Activated T-cell treated with anti-CD3 and anti-CD28 coated beads, Interleukin-2, amount 50 U/mL, for 24 hours (primary cell): Measurements from ENCODE around the gene KCNMA1.

ENCODE experiments used
- DNase-seq: peaks from one replicate; pipeline ENCODE4 v3.0.0-alpha.2; 2020
- H3K27ac Mint-ChIP-seq: 2 replicates; pipeline ENCODE4 v1.8.0; 2020; ENCODE audit warnings: mild to moderate bottlenecking, mixed read lengths
- H3K27me3 Mint-ChIP-seq: 2 replicates; pipeline ENCODE4 v1.8.0; 2020; ENCODE audit warnings: mixed read lengths
- H3K36me3 Mint-ChIP-seq: 2 replicates; pipeline ENCODE4 v1.8.0; 2020; ENCODE audit warnings: low read depth, mixed read lengths
- H3K4me1 Mint-ChIP-seq: 2 replicates; pipeline ENCODE4 v1.8.0; 2020; ENCODE audit warnings: low read depth, mixed read lengths
- H3K4me3 Mint-ChIP-seq: 2 replicates; pipeline ENCODE4 v1.8.0; 2020; ENCODE audit warnings: mild to moderate bottlenecking, moderate library complexity, mixed read lengths
- H3K9me3 Mint-ChIP-seq: 2 replicates; pipeline ENCODE4 v1.8.0; 2020; ENCODE audit warnings: mixed read lengths

The KCNMA1 gene

DNA sequence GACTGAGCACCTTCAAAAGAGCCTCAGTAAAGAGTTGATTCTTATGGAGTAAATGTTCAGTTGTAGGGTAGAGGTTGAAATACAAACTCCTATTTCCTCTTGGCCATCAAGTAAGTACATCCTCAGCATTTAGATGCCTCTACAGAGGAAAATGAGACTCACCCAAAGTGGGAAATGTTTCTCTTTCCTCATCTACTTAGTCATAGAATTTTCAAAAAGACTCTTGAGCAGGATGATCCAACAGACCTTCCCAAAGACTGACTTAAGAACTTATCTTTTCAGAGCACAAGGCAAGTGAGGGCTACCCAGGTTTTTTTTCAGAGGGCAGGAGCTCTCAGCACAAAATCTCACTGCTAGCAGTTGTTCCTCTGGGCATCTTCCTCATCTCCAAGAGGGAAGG lies 449.1 kb downstream of the KCNMA1 start:
- DNase-seq = no peak
- H3K36me3 Mint-ChIP-seq = no peaks in the 10 kb centered on the region
- H3K27ac Mint-ChIP-seq = no peak overlapping the region
- no peaks in the 10 kb centered on the region for H3K9me3 Mint-ChIP-seq
- no peak overlapping the region for H3K4me3 Mint-ChIP-seq
- H3K4me1 Mint-ChIP-seq = no peaks in the 10 kb centered on the region
- H3K27me3 Mint-ChIP-seq = peaks cover 26% of the 10 kb centered on the region

DNA sequence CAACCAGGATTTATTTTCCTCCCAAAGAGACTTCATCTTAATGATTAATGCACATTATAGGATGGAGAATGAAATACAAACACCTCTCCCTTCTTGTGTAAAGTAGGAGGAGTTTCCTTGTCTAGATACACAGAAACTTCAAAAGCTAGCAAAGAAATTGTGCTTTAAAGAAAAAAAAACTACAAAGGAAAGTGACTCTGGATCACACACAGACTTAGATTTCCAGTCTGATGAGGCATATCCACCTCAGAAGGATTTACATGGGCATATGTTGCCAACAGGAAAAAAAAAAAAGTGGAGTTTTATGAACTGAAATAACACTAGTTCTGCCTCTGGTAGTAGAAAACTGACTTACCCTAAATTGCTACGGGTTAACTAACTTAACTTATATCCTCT lies 449.6 kb downstream of the KCNMA1 start:
- no peak for DNase-seq
- no peaks in the 10 kb centered on the region for H3K4me1 Mint-ChIP-seq
- H3K36me3 Mint-ChIP-seq = no peaks in the 10 kb centered on the region
- H3K27me3 Mint-ChIP-seq = peaks cover 24% of the 10 kb centered on the region
- no peaks in the 10 kb centered on the region for H3K9me3 Mint-ChIP-seq
- H3K27ac Mint-ChIP-seq = no peak overlapping the region
- H3K4me3 Mint-ChIP-seq = no peak overlapping the region

DNA sequence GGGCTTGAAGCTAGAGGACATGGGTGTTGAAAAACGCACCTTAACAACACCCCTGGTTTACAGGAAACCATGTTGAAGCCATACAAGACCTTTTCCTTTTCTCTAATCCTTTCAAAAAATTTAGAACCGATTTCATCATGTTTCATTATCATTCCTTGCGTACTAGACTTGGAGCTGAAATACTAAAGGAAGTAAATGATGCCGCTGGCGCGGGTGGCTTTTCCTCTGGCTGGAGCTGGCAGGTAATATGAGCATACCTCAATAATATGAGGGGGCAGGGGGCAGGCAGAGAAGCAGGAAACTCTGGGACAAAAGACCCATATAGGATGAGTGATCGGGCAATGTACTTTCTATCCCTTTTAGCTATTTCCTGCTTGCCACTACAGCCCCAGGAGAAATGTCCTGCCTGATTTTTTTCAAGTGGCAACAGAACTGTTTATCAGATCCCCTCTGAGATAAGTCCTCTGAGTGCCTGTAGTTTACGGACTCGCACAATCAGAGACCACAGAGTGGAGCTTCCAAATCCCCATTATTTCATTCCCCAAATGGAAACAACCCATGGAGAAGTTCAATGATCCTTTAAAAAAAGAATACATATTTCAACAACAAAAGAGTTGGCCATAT lies 450.1 kb downstream of the KCNMA1 start:
- H3K27ac Mint-ChIP-seq = no peak overlapping the region
- H3K9me3 Mint-ChIP-seq = no peaks in the 10 kb centered on the region
- H3K4me1 Mint-ChIP-seq = no peaks in the 10 kb centered on the region
- no peaks in the 10 kb centered on the region for H3K36me3 Mint-ChIP-seq
- no peak overlapping the region for H3K4me3 Mint-ChIP-seq
- no peak for DNase-seq
- H3K27me3 Mint-ChIP-seq = peaks cover 24% of the 10 kb centered on the region

DNA sequence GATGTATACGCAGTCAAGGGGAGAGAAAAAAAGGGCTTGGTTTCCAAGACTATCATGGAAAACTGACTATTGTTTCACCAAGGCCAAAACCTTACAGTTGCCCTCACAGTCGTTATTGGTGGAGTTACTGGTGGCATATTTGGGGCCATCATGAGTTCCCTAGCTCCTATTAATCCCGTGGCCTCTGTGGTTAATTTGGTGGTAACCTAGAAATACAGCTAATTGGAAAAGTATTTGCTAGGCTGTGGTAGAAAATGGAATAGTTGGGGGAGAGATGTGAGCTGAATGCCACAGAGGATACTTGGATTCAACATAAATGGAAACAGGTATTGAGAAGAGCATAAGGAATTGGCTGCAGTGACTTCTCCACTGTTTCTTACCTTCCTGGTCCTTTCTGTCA lies 450.7 kb downstream of the KCNMA1 start:
- Mint-ChIP-seq H3K27ac (no peak overlapping the region), H3K4me3 (no peak overlapping the region), H3K36me3 (no peaks in the 10 kb centered on the region), H3K4me1 (no peaks in the 10 kb centered on the region), H3K9me3 (no peaks in the 10 kb centered on the region), H3K27me3 (peaks cover 24% of the 10 kb centered on the region)
- no peak for DNase-seq

DNA sequence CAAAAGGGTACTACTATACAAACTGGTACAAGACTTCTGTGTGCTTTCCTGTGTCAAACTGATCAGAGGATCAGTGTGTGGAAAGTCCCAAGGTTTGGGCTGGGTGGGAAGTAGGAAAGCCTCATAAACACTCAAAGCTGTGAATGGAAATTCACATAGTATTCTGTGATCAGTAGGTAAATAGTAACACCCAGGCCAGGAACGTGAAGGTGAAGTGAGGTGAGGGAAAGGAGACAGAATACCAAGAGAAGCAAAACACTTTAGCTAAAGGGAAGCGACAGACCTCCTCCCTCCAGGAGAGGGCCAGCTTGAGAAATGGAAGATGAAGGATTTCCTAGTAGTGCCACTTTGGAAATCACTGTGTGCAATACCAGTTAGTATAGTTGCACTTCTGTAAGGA lies 451.9 kb downstream of the KCNMA1 start:
- Mint-ChIP-seq H3K9me3 (no peaks in the 10 kb centered on the region), H3K27ac (no peak overlapping the region), H3K27me3 (peaks cover 26% of the 10 kb centered on the region), H3K4me3 (no peak overlapping the region), H3K4me1 (no peaks in the 10 kb centered on the region), H3K36me3 (no peaks in the 10 kb centered on the region)
- no peak for DNase-seq

DNA sequence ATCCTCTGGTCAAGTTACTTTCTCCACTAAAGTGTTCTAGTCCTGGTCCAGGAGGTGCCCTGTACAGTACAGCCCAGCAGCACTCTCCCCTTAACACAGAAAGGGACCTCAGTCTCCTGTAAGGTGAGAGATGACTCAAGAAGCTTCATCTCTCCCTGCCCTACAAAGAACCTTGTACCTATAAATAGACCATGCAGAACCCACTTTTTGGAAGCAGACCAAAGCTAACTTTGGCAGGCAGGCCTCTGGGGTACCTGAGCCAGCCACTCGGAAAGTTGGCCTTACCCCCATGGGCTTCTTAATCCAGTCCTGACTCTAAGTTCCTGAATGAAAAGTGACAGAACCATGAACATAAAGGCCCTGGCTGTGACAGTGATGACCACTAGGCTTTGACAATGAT lies 454.8 kb downstream of the KCNMA1 start:
- H3K36me3 Mint-ChIP-seq = no peaks in the 10 kb centered on the region

DNA sequence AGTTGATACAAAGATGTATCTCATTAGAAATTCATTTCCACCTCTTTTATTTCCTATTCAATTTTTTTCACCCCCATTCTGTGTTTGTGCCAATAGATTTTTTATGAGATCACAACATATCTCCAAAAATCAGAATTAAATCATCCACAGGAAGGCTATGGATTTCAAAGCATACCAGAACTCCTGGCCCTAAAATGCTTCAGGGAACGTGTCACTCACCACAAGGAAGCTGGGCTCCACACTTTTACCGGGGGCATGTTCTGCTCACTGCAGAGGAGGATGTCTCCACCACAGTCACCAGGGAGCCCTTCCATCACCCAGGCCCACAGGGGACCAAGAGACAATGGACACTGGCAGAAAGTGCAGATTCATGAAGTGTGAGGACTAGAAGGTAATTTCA lies 456.8 kb downstream of the KCNMA1 start:
- H3K4me3 Mint-ChIP-seq = no peak overlapping the region
- H3K27me3 Mint-ChIP-seq = peaks cover 15% of the 10 kb centered on the region
- H3K36me3 Mint-ChIP-seq = no peaks in the 10 kb centered on the region
- DNase-seq = no peak
- no peaks in the 10 kb centered on the region for H3K9me3 Mint-ChIP-seq
- no peaks in the 10 kb centered on the region for H3K4me1 Mint-ChIP-seq
- H3K27ac Mint-ChIP-seq = no peak overlapping the region

More for the DNA sequence above, 454.8 kb downstream of the KCNMA1 start:
- Mint-ChIP-seq H3K27ac (no peak overlapping the region), H3K4me3 (no peak overlapping the region), H3K27me3 (peaks cover 22% of the 10 kb centered on the region), H3K4me1 (no peaks in the 10 kb centered on the region), H3K9me3 (no peaks in the 10 kb centered on the region)
- DNase-seq = no peak

DNA sequence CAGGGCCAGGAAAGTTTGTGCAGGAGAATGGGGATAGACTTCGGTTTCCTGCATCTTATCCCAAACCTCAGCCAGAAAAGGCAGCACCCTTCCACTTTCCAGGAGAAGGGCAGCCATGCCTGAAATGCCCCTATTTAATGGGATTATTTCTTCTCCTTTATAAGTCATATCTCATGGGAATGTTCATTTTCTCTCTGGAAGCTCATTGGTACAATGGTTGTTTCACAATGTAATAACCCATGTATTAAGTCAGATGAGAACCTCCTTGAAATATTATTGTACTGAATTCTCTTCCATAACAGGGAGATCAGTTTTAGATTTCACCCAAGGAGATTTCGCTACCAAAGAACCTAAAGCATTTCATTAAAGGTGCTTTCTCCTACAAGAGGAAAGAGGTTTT lies 457.5 kb downstream of the KCNMA1 start:
- H3K27me3 Mint-ChIP-seq = peaks cover 15% of the 10 kb centered on the region
- H3K36me3 Mint-ChIP-seq = no peaks in the 10 kb centered on the region
- H3K9me3 Mint-ChIP-seq = no peaks in the 10 kb centered on the region
- no peak overlapping the region for H3K4me3 Mint-ChIP-seq
- no peak for DNase-seq
- no peaks in the 10 kb centered on the region for H3K4me1 Mint-ChIP-seq
- H3K27ac Mint-ChIP-seq = no peak overlapping the region

DNA sequence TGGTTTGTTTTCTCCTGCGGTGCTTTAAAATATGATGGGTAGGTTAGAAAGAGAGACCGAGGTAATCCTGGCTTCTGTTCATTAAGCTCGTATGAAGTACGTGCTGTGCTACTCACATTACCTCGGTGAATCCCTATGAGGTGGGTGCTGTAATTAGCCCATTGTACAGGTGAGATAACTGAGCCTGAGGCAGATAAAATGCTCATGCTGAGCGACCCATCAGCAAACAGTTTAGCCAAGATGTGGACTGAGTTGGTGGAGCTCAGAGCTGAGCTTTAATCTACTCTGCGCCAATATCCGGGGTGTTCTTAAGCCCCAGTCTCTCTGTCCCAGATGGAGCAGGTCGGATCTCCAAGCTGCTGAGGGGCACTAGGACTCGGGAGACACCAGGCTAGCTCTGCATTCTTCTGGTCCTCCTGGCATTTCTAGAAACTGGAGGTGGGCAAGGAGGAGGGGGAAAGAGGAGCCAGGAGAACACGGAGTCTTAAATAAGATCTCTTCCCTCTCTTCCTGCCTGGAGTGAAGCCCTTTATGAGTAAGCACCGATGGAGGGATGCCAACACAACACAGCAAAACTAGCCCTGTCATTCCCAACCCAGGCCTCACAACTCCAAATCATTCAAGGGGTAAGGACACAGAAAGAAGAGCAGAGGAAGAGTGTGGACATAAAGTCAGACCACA lies 458.5 kb downstream of the KCNMA1 start:
- no peak overlapping the region for H3K4me3 Mint-ChIP-seq
- H3K27ac Mint-ChIP-seq = no peak overlapping the region
- DNase-seq = no peak
- no peaks in the 10 kb centered on the region for H3K36me3 Mint-ChIP-seq
- H3K4me1 Mint-ChIP-seq = no peaks in the 10 kb centered on the region
- no peaks in the 10 kb centered on the region for H3K9me3 Mint-ChIP-seq
- H3K27me3 Mint-ChIP-seq = peaks cover 18% of the 10 kb centered on the region

DNA sequence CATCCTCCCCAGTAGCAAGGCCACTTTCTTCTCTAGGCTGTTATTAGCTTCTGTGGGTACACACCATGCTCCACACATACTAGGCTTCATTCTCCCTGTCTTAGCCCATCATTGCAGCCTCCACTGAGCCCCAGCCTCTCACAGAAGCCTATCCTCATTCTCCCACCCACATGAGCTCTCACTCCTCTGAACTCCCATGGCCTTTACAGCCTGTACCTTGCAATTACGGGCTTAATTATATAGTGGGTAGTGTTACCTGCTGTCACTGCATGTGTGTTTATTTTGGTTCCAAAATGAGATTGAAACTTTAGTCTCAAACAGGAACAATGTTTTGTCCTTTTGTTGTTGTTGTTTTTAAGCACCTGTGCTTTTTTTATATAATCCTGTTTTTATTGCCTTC lies 460.0 kb downstream of the KCNMA1 start:
- no peak for DNase-seq
- no peak overlapping the region for H3K4me3 Mint-ChIP-seq
- H3K9me3 Mint-ChIP-seq = no peaks in the 10 kb centered on the region
- no peaks in the 10 kb centered on the region for H3K36me3 Mint-ChIP-seq
- no peak overlapping the region for H3K27ac Mint-ChIP-seq
- H3K4me1 Mint-ChIP-seq = no peaks in the 10 kb centered on the region
- H3K27me3 Mint-ChIP-seq = peaks cover 27% of the 10 kb centered on the region

DNA sequence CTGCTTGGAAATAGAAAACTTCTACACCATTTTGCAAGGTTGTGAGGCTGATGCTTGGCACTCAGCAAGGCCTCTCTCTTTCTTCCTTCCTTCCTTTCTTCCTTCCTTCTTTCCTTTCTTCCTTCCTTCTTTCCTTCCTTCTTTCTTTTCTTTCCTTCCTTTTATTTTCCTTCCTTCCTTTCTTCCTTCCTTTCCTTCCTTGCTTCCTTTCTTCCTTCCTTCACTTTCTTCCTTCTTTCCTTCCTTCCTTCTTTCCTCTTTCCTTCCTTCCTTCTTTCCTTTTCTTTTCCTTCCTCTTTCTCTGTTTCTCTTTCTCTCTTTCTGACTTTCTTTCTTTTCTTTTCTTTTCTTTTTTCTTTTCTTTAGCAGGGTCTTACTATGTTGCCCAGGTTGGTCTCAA lies 460.4 kb downstream of the KCNMA1 start:
- Mint-ChIP-seq H3K27ac (no peak overlapping the region), H3K36me3 (no peaks in the 10 kb centered on the region), H3K4me3 (no peak overlapping the region), H3K9me3 (no peaks in the 10 kb centered on the region), H3K4me1 (no peaks in the 10 kb centered on the region), H3K27me3 (peaks cover 27% of the 10 kb centered on the region)
- DNase-seq = no peak

DNA sequence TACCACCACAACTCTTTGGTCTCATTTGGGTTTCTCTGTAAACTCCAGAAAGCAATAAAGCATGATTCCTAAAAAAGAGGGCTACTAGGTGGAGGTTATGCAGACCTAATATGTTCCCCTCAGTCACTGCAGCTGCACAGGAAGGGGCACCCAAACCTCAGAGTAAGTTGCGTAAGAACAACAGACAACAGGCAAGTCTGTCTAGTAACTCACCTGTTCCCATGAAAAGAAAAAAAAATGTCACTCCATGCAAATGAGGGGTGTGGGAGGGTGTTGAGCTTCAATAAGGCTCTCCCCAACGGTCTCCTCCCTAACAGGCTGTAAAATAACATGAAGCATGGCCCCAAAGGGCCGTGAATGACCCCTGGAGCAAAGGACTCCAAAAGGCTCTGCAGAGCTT lies 461.4 kb downstream of the KCNMA1 start:
- DNase-seq = no peak
- Mint-ChIP-seq H3K27me3 (peaks cover 27% of the 10 kb centered on the region), H3K4me1 (no peaks in the 10 kb centered on the region), H3K36me3 (no peaks in the 10 kb centered on the region), H3K9me3 (no peaks in the 10 kb centered on the region), H3K4me3 (no peak overlapping the region), H3K27ac (no peak overlapping the region)

DNA sequence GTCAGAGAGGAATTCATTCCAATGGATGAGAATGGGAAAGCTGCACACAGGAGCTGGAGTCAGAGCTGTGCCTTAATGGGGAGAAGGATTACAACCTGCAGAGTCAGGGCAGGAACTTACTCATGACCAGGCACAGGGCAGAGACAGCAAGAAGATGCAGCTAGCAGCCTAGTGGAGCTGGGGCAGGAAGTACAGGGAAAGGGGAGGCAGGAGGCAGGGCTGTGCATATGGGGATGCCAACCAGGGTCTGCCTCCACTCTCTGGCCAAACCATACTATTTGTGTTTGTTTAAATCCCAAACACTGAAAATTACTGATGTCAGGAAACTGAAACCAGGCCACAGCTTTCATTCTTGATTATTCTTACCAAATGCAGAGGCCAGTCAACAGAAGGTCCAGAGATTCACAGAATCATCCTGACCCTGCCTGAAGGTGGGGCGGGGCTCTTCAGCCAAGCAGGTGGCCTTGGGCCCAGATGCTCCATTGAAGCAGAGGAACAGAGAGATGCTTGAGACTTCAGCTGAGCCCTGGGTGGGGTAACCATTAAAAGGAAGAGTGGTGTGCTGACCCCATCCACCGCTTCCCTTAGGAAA lies 461.9 kb downstream of the KCNMA1 start:
- Mint-ChIP-seq H3K9me3 (no peaks in the 10 kb centered on the region), H3K27me3 (peaks cover 25% of the 10 kb centered on the region), H3K36me3 (no peaks in the 10 kb centered on the region), H3K27ac (no peak overlapping the region), H3K4me3 (no peak overlapping the region), H3K4me1 (no peaks in the 10 kb centered on the region)
- no peak for DNase-seq

DNA sequence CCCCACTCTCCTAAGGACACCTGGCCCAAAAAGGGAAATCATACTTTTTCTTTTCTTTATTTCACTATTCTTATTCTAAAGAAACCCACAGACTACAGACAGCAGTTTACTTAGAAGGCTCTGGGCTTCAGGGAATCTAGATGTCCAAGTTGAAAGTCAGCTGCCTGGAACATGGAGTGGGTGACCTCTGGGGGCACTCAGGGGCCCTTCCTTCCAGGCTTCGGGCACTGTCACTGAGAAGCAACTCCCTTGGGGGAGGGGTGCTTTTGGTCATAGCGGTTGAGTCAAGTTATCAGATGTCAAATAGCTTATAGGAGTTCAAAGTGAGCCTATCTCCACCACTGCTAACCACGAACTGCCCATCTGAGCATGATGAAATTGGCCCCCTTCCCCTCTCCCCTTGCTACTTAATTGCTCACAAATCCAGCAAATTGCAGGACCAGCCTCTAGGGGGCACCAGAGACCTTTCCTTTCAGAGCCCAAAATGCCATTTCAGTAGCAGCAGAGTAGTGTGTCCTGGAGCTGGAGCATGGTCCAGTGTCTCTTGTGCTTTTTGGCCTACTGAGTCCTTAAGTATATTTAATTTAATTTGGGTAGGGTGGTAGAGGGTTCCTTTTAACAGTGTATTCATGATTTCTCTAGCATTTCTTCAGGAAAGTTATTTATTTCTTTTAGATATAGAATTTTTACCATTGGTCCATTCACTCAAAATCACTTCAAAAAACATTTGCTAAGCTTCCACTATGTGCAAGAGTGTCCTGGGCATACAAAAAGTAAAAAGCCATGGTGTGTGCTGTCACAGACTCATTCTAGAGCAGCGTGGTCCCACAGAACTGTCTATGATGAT lies 463.8 kb downstream of the KCNMA1 start:
- H3K27ac Mint-ChIP-seq = no peak overlapping the region
- peak; percentile 75 for DNase-seq
- H3K36me3 Mint-ChIP-seq = no peaks in the 10 kb centered on the region
- no peaks in the 10 kb centered on the region for H3K4me1 Mint-ChIP-seq
- peaks cover 16% of the 10 kb centered on the region for H3K27me3 Mint-ChIP-seq
- H3K9me3 Mint-ChIP-seq = no peaks in the 10 kb centered on the region
- H3K4me3 Mint-ChIP-seq = no peak overlapping the region

DNA sequence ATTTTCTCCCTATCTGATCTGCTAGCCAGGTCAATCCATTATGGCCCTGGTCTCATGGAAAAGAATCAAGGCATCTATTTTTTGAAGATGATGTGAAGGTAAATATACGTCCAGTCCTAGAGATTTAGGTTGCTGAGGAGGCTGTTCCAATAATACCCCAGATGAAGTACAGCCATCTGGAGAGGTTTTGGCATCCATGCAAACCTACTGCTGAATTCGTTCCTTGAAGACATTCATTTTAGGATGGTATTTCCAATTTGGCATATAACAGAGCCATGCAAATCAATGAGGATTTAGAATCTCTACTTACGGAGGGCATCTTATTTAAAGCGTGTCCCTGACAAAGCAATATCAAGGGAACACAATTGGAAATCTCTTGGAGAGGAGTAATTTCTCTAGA lies 465.5 kb downstream of the KCNMA1 start:
- Mint-ChIP-seq H3K36me3 (no peaks in the 10 kb centered on the region), H3K4me3 (no peak overlapping the region), H3K4me1 (no peaks in the 10 kb centered on the region), H3K9me3 (no peaks in the 10 kb centered on the region), H3K27me3 (peaks cover 22% of the 10 kb centered on the region), H3K27ac (no peak overlapping the region)
- no peak for DNase-seq
